Measurements from ENCODE around the gene LAMA5. TPM values are rescaled to one million over a fixed set of nuclear protein-coding genes. Genes with fewer than 3 reads are reported as not detected.
A peak's percentile ranks its signal among the peaks of the same experiment; 100 is the strongest.

LAMA5 gene
- polyA plus RNA-seq, 3 donors, result 0.05 TPM; not detected in 2

GRCh38 chr20:62280303-62280702 is 86.8 kb downstream of the LAMA5 start:
- intact Hi-C loops (cut with micrococcal nuclease), result no loop called here
- Mint-ChIP-seq H3K27me3 (ENCODE audit: low read depth in 3 of 3) (peaks cover 0 to 2% (median 0%) of the 10 kb centered on the region in 3 donors), H3K27ac (peak overlapping the region in 1 of 7 donors; percentile 11), H3K36me3 (peaks cover 85 to 97% of the 10 kb centered on the region in 2 donors), H3K4me1 (no peaks in the 10 kb centered on the region), H3K4me3 (no peak overlapping the region), H3K9me3 (no peaks in the 10 kb centered on the region)
- Histone ChIP-seq H3K4me2 (replicated peaks; ENCODE audit: extremely low read depth, low read length, poor library complexity, severe bottlenecking) (no peak overlapping the region), H3K27ac (ENCODE audit: low read depth in 1 of 2, low read length in 2 of 2) (no peak overlapping the region), H3K9me3 (replicated peaks in 1 of 2; ENCODE audit: control insufficient read depth in 1 of 2, insufficient read depth in 1 of 2, low read length in 2 of 2) (no peaks in the 10 kb centered on the region), H3K4me1 (ENCODE audit: control insufficient read depth in 1 of 2, insufficient read depth in 2 of 2, low read length in 2 of 2) (no peaks in the 10 kb centered on the region), H3K36me3 (replicated peaks in 1 of 2; ENCODE audit: control insufficient read depth in 1 of 2, insufficient read depth in 2 of 2, low read length in 2 of 2) (peaks cover 83 to 99% of the 10 kb centered on the region in 2 donors), H3K79me2 (ENCODE audit: insufficient read depth, low read length) (no peaks in the 10 kb centered on the region), H3K9ac (ENCODE audit: insufficient read depth, low read length, poor library complexity, severe bottlenecking) (no peak overlapping the region), H4K20me1 (ENCODE audit: insufficient read depth, low read length) (peaks cover 17% of the 10 kb centered on the region), H3K27me3 (ENCODE audit: control insufficient read depth in 2 of 2, insufficient read depth in 2 of 2, low read length in 2 of 2) (no peaks in the 10 kb centered on the region), H2AFZ (ENCODE audit: insufficient read depth, low read depth, low read length, poor library complexity, severe bottlenecking) (no peak overlapping the region), H3K4me3 (replicated peaks in 1 of 3; ENCODE audit: low read depth in 2 of 3, low read length in 3 of 3) (no peak overlapping the region)
- WGBS (ENCODE audit: insufficient coverage), result 100% methylated on average over 2 of the region's 4 CpGs
- no peak for TF ChIP-seq CTCF (IDR thresholded peaks at IDR 0.05)
- DNase-seq, result no peak

GRCh38 chr20:62277253-62277652 is 89.9 kb downstream of the LAMA5 start:
- peaks cover 27% of the 10 kb centered on the region for H4K20me1 ChIP-seq (ENCODE audit: insufficient read depth, low read length)
- no peak for TF ChIP-seq CTCF (IDR thresholded peaks at IDR 0.05)
- Mint-ChIP-seq H3K9me3 (no peaks in the 10 kb centered on the region), H3K4me1 (no peaks in the 10 kb centered on the region), H3K4me3 (no peak overlapping the region), H3K27ac (no peak overlapping the region), H3K36me3 (peaks cover 85 to 96% of the 10 kb centered on the region in 2 donors), H3K27me3 (ENCODE audit: low read depth in 3 of 3) (peaks cover 0 to 2% (median 0%) of the 10 kb centered on the region in 3 donors)
- 84% methylated on average over 12 of the region's 13 CpGs for WGBS (ENCODE audit: insufficient coverage)
- no peaks in the 10 kb centered on the region for H3K79me2 ChIP-seq (ENCODE audit: insufficient read depth, low read length)
- no peaks in the 10 kb centered on the region for H3K27me3 ChIP-seq (ENCODE audit: control insufficient read depth in 2 of 2, insufficient read depth in 2 of 2, low read length in 2 of 2)
- no peaks in the 10 kb centered on the region for H3K9me3 ChIP-seq (replicated peaks in 1 of 2; ENCODE audit: control insufficient read depth in 1 of 2, insufficient read depth in 1 of 2, low read length in 2 of 2)
- DNase-seq, result no peak
- H3K36me3 ChIP-seq (replicated peaks in 1 of 2; ENCODE audit: control insufficient read depth in 1 of 2, insufficient read depth in 2 of 2, low read length in 2 of 2), result peaks cover 78 to 98% of the 10 kb centered on the region in 2 donors
- H3K4me1 ChIP-seq (ENCODE audit: control insufficient read depth in 1 of 2, insufficient read depth in 2 of 2, low read length in 2 of 2), result no peaks in the 10 kb centered on the region
- intact Hi-C loops (cut with micrococcal nuclease), result no loop called here
- H2AFZ ChIP-seq (ENCODE audit: insufficient read depth, low read depth, low read length, poor library complexity, severe bottlenecking), result no peak overlapping the region
- H3K4me3 ChIP-seq (replicated peaks in 1 of 3; ENCODE audit: low read depth in 2 of 3, low read length in 3 of 3), result no peak overlapping the region
- H3K27ac ChIP-seq (ENCODE audit: low read depth in 1 of 2, low read length in 2 of 2), result no peak overlapping the region
- no peak overlapping the region for H3K4me2 ChIP-seq (replicated peaks; ENCODE audit: extremely low read depth, low read length, poor library complexity, severe bottlenecking)
- no peak overlapping the region for H3K9ac ChIP-seq (ENCODE audit: insufficient read depth, low read length, poor library complexity, severe bottlenecking)
